Osteoblast (primary cell): ENCODE data around the gene ATP10A. TPM values are rescaled to one million over a fixed set of nuclear protein-coding genes. Genes with fewer than 3 reads are reported as not detected.

Experiments
- DNase-seq: peaks from one replicate; pipeline ENCODE4 v3.0.0; 2011; ENCODE audit warnings: low spot score, mixed read lengths; ENCODE audit not compliant: insufficient read length; ENCODE audit errors: missing footprints
- H2AFZ ChIP-seq: 2 replicates; pipeline ENCODE4 v1.6.0; 2011; ENCODE audit warnings: mild to moderate bottlenecking, low read length
- H3K27ac ChIP-seq: 2 replicates; pipeline ENCODE4 v1.5.1; 2011; ENCODE audit warnings: mild to moderate bottlenecking, low read depth, low read length, moderate library complexity
- H3K27me3 ChIP-seq: 2 replicates; pipeline ENCODE4 v1.6.0; 2012; ENCODE audit warnings: mild to moderate bottlenecking, control low read depth, inconsistent platforms, low read length, moderate library complexity; ENCODE audit not compliant: insufficient read depth
- H3K36me3 ChIP-seq: 2 replicates; pipeline ENCODE4 v1.5.1; 2011; ENCODE audit warnings: mild to moderate bottlenecking, low read length, control low read depth, moderate library complexity; ENCODE audit not compliant: insufficient read depth
- H3K4me1 ChIP-seq: 2 replicates; pipeline ENCODE4 v1.5.1; 2011; ENCODE audit warnings: mild to moderate bottlenecking, low read length, control low read depth, moderate library complexity; ENCODE audit not compliant: insufficient read depth
- H3K4me2 ChIP-seq: 2 replicates; pipeline ENCODE4 v1.6.0; 2011; ENCODE audit warnings: mild to moderate bottlenecking, low read length; ENCODE audit not compliant: insufficient read depth
- H3K4me3 ChIP-seq: fragments of 200-600 bp; sonication (generic); 3 replicates; pipeline ENCODE4 v1.5.1; 2012; ENCODE audit warnings: mild to moderate bottlenecking, low read length, inconsistent platforms; ENCODE audit not compliant: insufficient read depth
- H3K79me2 ChIP-seq: 2 replicates; pipeline ENCODE4 v1.6.0; 2012; ENCODE audit warnings: mild to moderate bottlenecking, low read length, control low read depth, inconsistent platforms; ENCODE audit not compliant: insufficient read depth
- H3K9me3 ChIP-seq: 2 replicates; pipeline ENCODE4 v1.5.1; 2011; ENCODE audit warnings: low read depth, low read length, control low read depth
- H4K20me1 ChIP-seq: 2 replicates; pipeline ENCODE4 v1.6.0; 2012; ENCODE audit warnings: mild to moderate bottlenecking, low read length, control low read depth; ENCODE audit not compliant: insufficient read depth
- total RNA-seq: library from RNA; depleted of rRNA; stranded (reverse); fragments of >200 nt; gene quantifications from 2 replicates; pipeline ENCODE4 v1.2.3, GENCODE V29; 2012
- TF ChIP-seq, protein P1 (sequence below): IDR thresholded peaks from 2 replicates; pipeline ENCODE4 v1.5.1; 2011; ENCODE audit warnings: mild to moderate bottlenecking, low read depth, low read length, moderate library complexity; ENCODE audit errors: extremely low read depth

ATP10A gene
- total RNA-seq, 1 donor, result 32.9 TPM

DNA sequence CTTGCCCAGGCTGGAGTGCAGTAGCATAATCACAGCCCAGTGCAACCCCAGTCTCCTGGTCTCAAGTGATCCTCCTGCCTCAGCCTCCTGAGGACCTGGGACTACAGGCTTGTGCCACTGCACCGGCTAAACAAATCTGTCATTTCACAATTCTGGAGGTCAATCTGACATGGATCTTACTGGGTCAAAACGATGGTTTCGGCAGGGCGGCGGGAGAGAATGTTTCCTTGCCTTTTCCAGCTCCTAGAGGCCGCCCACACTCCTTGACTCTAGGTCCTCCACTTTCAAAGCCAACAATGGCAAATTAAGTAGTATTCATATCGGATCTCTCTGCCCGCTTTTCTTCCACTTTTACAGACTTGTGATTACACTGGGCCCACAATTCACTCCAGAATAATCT lies 14.8 kb downstream of the ATP10A start:
- Histone ChIP-seq H3K4me2 (no peak overlapping the region), H3K79me2 (peaks cover 76% of the 10 kb centered on the region), H4K20me1 (no peaks in the 10 kb centered on the region), H3K27me3 (no peaks in the 10 kb centered on the region), H3K36me3 (no peaks in the 10 kb centered on the region), H3K4me3 (no peak overlapping the region), H3K9me3 (no peaks in the 10 kb centered on the region), H3K4me1 (peaks cover 36% of the 10 kb centered on the region), H3K27ac (peak overlapping the region; percentile 97), H2AFZ (no peak overlapping the region)
- DNase-seq, result no peak
- TF ChIP-seq, protein P1, sequence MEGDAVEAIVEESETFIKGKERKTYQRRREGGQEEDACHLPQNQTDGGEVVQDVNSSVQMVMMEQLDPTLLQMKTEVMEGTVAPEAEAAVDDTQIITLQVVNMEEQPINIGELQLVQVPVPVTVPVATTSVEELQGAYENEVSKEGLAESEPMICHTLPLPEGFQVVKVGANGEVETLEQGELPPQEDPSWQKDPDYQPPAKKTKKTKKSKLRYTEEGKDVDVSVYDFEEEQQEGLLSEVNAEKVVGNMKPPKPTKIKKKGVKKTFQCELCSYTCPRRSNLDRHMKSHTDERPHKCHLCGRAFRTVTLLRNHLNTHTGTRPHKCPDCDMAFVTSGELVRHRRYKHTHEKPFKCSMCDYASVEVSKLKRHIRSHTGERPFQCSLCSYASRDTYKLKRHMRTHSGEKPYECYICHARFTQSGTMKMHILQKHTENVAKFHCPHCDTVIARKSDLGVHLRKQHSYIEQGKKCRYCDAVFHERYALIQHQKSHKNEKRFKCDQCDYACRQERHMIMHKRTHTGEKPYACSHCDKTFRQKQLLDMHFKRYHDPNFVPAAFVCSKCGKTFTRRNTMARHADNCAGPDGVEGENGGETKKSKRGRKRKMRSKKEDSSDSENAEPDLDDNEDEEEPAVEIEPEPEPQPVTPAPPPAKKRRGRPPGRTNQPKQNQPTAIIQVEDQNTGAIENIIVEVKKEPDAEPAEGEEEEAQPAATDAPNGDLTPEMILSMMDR, result no peak

DNA sequence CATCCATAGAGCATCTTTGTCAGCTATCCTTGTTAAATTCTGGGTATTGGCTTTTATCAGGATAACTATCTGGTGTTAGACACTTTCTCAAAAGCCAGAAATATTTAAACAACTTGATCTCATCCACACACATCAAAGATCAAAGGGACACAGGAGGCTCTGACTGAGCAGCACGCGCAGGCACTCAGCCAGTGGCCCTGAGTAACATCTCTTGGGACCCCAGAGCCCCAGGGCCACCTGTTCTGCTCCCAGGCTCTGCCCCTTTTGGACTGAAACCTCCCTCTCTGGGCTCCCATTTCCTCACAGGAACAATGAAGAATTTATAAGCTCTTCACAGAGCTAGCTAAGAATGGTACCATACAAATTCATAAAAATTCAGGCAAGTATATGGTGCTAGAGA lies 16.1 kb downstream of the ATP10A start:
- Histone ChIP-seq H3K36me3 (no peaks in the 10 kb centered on the region), H3K4me1 (peaks cover 24% of the 10 kb centered on the region), H3K79me2 (peaks cover 77% of the 10 kb centered on the region), H3K4me3 (no peak overlapping the region), H3K27me3 (no peaks in the 10 kb centered on the region), H3K27ac (no peak overlapping the region), H3K4me2 (no peak overlapping the region), H2AFZ (no peak overlapping the region), H4K20me1 (no peaks in the 10 kb centered on the region), H3K9me3 (no peaks in the 10 kb centered on the region)
- DNase-seq, result no peak
- TF ChIP-seq, protein P1, result no peak

DNA sequence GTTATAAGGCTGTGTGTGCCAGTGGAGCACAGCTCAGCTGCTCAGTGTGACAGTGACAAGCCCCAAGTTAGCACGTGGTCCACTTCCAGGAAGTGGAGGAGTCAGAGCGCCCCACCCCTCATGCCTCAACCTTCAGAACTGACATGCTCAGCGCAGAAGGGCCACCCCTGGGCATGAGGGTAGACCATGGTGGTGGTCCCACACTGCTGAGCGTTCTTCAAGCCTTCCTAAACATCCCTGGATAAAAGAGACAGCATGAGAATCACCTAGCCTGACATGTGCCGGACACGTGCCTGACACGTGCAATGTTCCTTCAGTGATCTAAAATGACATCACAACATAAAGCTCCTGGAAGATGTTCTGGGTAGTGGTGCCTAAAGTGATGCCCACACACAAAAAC lies 16.8 kb downstream of the ATP10A start:
- no peaks in the 10 kb centered on the region for H3K9me3 ChIP-seq
- H3K27me3 ChIP-seq, result no peaks in the 10 kb centered on the region
- no peak for DNase-seq
- no peak overlapping the region for H3K27ac ChIP-seq
- no peak overlapping the region for H3K4me3 ChIP-seq
- H2AFZ ChIP-seq, result no peak overlapping the region
- TF ChIP-seq, protein P1, result no peak
- no peaks in the 10 kb centered on the region for H3K36me3 ChIP-seq
- H3K4me1 ChIP-seq, result peaks cover 23% of the 10 kb centered on the region
- peaks cover 77% of the 10 kb centered on the region for H3K79me2 ChIP-seq
- H4K20me1 ChIP-seq, result no peaks in the 10 kb centered on the region
- H3K4me2 ChIP-seq, result no peak overlapping the region

DNA sequence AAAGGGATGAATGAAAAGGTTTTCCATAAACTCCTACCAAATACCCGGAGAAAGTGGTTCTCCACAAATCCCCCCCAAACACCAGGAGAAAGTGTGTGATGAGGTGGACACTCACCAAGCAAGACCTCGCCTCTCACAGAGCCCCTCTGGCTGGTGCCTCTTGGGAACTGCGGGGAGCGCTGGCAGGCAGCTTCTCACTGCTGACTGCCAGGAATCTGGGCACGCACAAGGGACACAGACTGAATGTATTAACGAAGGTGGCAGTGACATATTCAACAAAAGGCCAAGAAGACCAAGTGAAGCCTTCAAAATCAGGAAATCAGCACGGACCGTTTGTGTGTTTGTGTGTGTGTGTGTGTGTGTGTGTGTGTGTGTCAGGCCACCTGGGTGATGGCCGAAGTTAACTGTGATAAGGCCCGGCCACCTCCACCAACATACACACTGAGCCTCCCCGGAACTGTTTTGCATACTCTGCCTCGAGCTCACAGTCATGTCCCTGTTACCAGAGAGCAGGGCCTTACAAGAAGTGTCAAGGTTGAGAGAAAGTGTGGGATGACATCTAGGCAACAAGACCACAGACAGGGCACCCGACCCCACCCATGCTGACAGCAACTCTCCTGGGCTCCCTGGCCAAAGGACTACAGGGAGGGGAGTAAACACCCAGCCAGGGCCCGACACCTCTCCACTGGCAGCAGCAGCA lies 18.0 kb downstream of the ATP10A start:
- no peaks in the 10 kb centered on the region for H3K36me3 ChIP-seq
- H3K79me2 ChIP-seq, result peaks cover 85% of the 10 kb centered on the region
- no peak overlapping the region for H2AFZ ChIP-seq
- DNase-seq, result no peak
- H3K4me1 ChIP-seq, result peaks cover 19% of the 10 kb centered on the region
- no peak overlapping the region for H3K4me3 ChIP-seq
- H3K4me2 ChIP-seq, result no peak overlapping the region
- no peaks in the 10 kb centered on the region for H3K27me3 ChIP-seq
- H3K27ac ChIP-seq, result no peak overlapping the region
- TF ChIP-seq, protein P1, result no peak
- no peaks in the 10 kb centered on the region for H3K9me3 ChIP-seq
- H4K20me1 ChIP-seq, result no peaks in the 10 kb centered on the region
